K562 treated with DMSO at 1 percent for 24 hours (cell line): Measurements from ENCODE around the gene SYTL5. TPM values are rescaled to one million over a fixed set of nuclear protein-coding genes. Genes with fewer than 3 reads are reported as not detected.

Experiments
- total RNA-seq: library from RNA; unstranded; fragments of 300-600 nt; gene quantifications from 2 replicates; pipeline ENCODE4 v1.2.3, GENCODE V29; 2022; ENCODE audit warnings: low read depth; ENCODE audit not compliant: insufficient read depth

The SYTL5 gene
- total RNA-seq: 0.13 TPM in 1 of 2 replicates, not detected in the other

GRCh38 chrX:38006291-38006690, at the start of gene SYTL5:
Gene SYTL5, plus strand, starts transcription at chrX:38006553. Its CDS starts 27,337 bp downstream, at chrX:38033890.

Other genes with a start within 250 kb of the SYTL5 start
- gene CYBB, start 226.5 kb upstream of the SYTL5 start, total RNA-seq: 0.66 and 0.73 TPM in 2 replicates
- gene DYNLT3, start 159.0 kb upstream of the SYTL5 start, total RNA-seq: 6.7 and 9.3 TPM in 2 replicates
- 0.34 TPM in 1 of 2 replicates, not detected in the other for gene SRPX, start 214.3 kb downstream of the SYTL5 start, total RNA-seq